ENCODE measurements around the gene ILDR2.
"Not testable (repeated sequence)": the region's sequence is repeated elsewhere in the genome, so short reads cannot be mapped to it uniquely, and the experiment has no call there.

ILDR2 gene

DNA sequence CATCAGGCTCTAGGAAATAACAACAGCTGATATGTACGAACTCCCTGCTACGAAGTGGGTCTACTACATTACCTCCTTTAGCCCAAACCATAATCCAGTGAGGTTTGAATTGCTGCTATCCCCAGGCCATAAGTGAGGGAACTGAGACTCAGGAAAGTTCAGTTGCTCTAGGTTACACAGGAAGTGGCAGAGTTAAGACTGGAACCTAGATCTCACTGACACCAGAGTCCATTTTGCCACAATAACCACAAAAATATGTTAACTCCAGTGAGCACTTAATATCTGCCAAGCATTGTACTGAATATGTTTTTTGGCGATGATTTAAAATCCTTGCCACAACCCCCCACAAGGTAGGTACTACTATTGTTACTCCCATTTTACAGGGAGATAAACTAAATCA lies 90.4 kb downstream of the ILDR2 start:
- no peak overlapping the region for H3K4me3 ChIP-seq (replicated peaks; ENCODE audit: low read depth, low read length)
- DNase-seq (ENCODE audit: low read depth), result no peak
- TF ChIP-seq, protein P1, sequence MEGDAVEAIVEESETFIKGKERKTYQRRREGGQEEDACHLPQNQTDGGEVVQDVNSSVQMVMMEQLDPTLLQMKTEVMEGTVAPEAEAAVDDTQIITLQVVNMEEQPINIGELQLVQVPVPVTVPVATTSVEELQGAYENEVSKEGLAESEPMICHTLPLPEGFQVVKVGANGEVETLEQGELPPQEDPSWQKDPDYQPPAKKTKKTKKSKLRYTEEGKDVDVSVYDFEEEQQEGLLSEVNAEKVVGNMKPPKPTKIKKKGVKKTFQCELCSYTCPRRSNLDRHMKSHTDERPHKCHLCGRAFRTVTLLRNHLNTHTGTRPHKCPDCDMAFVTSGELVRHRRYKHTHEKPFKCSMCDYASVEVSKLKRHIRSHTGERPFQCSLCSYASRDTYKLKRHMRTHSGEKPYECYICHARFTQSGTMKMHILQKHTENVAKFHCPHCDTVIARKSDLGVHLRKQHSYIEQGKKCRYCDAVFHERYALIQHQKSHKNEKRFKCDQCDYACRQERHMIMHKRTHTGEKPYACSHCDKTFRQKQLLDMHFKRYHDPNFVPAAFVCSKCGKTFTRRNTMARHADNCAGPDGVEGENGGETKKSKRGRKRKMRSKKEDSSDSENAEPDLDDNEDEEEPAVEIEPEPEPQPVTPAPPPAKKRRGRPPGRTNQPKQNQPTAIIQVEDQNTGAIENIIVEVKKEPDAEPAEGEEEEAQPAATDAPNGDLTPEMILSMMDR (IDR thresholded peaks at IDR 0.05; ENCODE audit: low read length, missing control alignments), result no peak

DNA sequence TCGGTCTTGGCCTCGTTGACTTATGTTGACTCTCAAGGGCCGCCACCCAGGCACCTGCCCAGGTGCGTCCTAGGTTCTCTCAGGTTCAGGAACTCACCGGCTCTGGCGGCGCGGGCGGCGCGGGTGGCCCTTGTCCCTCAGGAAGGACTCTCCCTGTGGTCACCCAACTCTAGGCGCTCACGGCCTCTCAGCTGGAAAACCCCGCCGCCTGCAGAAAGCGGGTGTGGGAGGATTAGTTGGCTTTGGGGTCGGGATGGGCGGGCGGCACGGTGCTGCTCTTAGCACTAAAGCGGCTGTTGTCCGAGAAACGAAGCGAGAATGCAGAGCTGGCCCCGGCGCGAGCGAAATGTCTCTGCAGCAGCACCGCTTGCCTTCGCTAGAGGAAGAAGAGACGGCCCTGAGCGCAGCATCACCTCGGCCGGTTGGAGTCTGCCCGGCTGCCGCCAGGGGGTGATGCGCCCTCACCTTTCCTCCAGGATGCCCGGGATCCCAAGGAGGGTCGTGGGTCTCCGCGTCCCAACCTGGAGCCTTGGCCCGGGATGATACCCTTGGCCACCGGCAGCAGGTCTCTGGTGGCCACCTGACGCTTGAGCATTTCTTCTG lies 91.2 kb downstream of the ILDR2 start:
- peak; percentile 26 for DNase-seq (ENCODE audit: low read depth)
- TF ChIP-seq, protein P1 (IDR thresholded peaks at IDR 0.05; ENCODE audit: low read length, missing control alignments), result peak; percentile 55
- H3K4me3 ChIP-seq (replicated peaks; ENCODE audit: low read depth, low read length), result no peak overlapping the region

DNA sequence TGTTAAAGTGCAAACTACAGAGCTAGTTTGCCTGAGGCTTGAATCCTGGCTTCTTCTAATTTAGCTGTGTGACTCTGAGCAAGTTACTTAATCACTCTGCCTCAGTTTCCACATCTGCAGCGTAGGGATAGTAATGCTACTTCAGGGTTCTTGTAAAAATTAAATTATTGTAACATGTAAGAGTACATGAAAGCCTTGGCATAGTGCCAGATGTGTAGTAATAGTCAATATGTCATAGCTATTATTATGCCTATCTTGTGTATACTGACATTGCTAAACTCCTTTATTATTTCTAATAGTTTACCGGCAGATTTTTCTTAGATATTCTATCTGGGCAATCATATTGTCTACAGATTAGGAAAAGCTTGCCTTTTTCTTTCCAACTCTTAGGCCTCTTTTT lies 92.4 kb downstream of the ILDR2 start:
- no peak for DNase-seq (ENCODE audit: low read depth)
- TF ChIP-seq, protein P1 (IDR thresholded peaks at IDR 0.05; ENCODE audit: low read length, missing control alignments), result no peak

DNA sequence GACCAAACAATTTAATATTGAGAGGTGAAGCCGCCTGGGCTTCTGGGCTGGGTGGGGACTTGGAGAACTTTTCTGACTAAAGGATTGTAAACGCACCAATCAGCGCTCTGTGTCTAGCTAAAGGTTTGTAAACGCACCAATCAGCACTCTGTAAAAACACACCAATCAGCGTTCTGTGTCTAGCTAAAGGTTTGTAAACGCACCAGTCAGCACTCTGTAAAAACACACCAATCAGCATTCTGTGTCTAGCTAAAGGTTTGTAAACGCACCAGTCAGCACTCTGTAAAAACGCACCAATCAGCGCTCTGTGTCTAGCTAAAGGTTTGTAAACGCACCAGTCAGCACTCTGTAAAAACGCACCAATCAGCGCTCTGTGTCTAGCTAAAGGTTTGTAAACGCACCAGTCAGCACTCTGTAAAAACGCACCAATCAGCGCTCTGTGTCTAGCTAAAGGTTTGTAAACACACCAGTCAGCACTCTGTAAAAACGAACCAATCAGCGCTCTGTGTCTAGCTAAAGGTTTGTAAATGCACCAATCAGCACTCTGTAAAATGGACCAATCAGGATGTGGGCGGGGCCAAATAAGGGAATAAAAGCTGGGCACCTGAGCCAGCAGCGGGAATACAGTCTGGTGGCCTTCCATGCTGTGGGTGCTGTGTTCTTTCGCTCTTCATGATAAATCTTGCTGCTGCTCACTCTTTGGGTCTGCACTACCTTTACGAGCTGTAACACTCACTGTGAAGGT lies 97.0 kb downstream of the ILDR2 start:
- not testable (repeated sequence) for DNase-seq (ENCODE audit: low read depth); H3K4me3 ChIP-seq (replicated peaks; ENCODE audit: low read depth, low read length)

More for the DNA sequence above, 92.4 kb downstream of the ILDR2 start:
- no peak overlapping the region for H3K4me3 ChIP-seq (replicated peaks; ENCODE audit: low read depth, low read length)

DNA sequence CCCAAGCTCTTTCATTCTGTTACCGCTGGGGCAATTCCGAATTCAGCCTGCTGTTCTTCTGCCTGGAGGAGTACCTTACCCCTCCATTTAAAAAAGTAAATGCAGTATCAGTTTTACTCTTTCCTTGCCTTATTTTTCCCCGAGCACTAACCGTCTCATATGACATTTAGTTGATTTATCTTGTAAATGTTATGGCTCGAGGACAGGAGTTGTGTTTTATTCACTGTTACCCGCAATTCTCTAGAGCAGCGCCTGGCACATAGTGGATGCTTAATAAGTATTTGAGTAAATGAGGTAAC lies 98.9 kb downstream of the ILDR2 start:
- peak overlapping the region; percentile 81 for H3K4me3 ChIP-seq (replicated peaks; ENCODE audit: low read depth, low read length)
- DNase-seq (ENCODE audit: low read depth), result no peak
- TF ChIP-seq, protein P1 (IDR thresholded peaks at IDR 0.05; ENCODE audit: low read length, missing control alignments), result no peak

DNA sequence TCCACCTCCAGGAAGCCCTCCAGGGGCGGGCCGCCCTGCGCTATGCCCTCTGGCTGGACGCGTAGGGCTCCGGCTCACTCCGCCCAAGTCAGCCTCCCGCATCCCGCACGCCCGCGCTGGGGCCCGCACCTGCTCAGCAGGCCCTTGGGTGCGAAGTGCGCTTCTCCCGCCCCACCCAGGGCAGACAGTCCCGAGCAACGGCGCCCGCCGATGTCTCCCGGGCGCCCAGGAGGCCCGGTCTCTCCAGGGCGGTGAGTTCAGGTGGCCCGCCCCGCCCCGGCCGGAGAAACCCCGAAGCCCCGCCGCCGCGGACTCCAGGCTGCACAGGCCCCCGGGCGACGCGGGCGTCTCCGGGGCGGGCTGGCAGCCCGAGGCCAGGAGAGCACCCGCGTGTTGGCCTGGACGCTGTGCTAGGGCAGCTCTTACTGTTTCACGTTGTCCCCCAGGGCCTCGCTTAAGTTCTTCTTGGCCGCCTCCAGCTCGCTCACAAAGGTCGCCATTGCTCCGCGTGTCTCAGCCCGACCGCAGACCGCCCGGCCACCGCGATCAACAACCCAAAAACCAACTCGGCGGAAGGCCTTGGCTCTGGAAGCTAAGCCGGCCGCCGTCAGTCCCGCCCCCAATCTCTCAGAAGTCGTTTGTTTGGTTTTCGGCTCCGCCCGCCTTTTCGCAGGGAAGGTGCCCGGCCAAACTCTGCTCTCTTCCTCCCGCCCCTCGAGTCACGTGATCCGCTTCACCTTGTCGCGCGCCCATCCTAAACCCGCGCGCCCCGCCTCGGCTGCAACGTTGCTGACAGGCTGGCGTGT lies 99.4 kb downstream of the ILDR2 start, which contains the start of gene TADA1:
TADA1 (minus strand) TSS at position 531 of the 806 bp plus-strand sequence; CDS start at position 500, 31 bp downstream.
- DNase-seq (ENCODE audit: low read depth), result peak; percentile 98
- TF ChIP-seq, protein P1 (IDR thresholded peaks at IDR 0.05; ENCODE audit: low read length, missing control alignments), result no peak
- peak within 1 kb of the TSS; percentile 81 for H3K4me3 ChIP-seq (replicated peaks; ENCODE audit: low read depth, low read length)

DNA sequence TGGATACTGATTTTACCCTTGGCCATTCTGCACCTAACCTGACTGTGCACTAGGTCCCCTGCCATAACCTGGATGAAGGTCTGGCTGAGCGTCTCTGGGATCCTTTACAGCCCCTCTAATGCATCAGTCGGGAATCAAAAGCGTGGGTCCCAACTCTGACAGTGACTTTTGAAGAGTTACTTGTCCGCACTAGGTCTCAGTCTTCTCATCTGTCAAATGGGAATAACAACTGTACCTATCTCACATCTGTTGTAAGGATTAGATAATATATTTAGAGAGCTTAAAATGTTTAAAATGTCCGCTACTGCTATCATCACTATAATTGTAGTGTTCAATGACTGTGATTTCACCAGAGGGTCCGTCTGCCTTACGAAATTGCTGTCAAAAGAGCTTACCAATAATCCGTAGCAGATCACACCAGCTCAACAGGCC lies 100.0 kb downstream of the ILDR2 start:
- H3K4me3 ChIP-seq (replicated peaks; ENCODE audit: low read depth, low read length), result peak overlapping the region; percentile 81
- TF ChIP-seq, protein P1 (IDR thresholded peaks at IDR 0.05; ENCODE audit: low read length, missing control alignments), result no peak
- no peak for DNase-seq (ENCODE audit: low read depth)

Measured in fibroblast of pulmonary artery (primary cell).